H7 (cell line): ENCODE results near the gene GLCCI1. TPM values are rescaled to one million over a fixed set of nuclear protein-coding genes. Genes with fewer than 3 reads are reported as not detected.
"Not testable (repeated sequence)": the region's sequence is repeated elsewhere in the genome, so short reads cannot be mapped to it uniquely, and the experiment has no call there.

Source experiments
- DNase-seq: peaks from one replicate; pipeline ENCODE4 v3.0.0; 2012
- H3K27me3 ChIP-seq: 2 replicates; pipeline ENCODE4 v1.6.0; 2011; ENCODE audit warnings: mild to moderate bottlenecking, low read length; ENCODE audit not compliant: control insufficient read depth, insufficient read depth
- H3K36me3 ChIP-seq: replicated peaks from 2 replicates; pipeline ENCODE4 v1.5.1; 2011; ENCODE audit warnings: low read length; ENCODE audit not compliant: control insufficient read depth, insufficient read depth
- H3K4me3 ChIP-seq: 2 replicates; pipeline ENCODE4 v1.5.1; 2011; ENCODE audit warnings: low read depth, mild to moderate bottlenecking, control low read depth, low read length, moderate library complexity; ENCODE audit not compliant: insufficient read depth
- total RNA-seq: library from RNA; depleted of rRNA; stranded (reverse); fragments of >200 nt; shearing (Covaris generic); gene quantifications from 2 replicates; pipeline ENCODE4 v1.2.3, GENCODE V29; 2014

GLCCI1 gene
- total RNA-seq, 1 experiment from 2014 or later = 8.9 TPM

DNA sequence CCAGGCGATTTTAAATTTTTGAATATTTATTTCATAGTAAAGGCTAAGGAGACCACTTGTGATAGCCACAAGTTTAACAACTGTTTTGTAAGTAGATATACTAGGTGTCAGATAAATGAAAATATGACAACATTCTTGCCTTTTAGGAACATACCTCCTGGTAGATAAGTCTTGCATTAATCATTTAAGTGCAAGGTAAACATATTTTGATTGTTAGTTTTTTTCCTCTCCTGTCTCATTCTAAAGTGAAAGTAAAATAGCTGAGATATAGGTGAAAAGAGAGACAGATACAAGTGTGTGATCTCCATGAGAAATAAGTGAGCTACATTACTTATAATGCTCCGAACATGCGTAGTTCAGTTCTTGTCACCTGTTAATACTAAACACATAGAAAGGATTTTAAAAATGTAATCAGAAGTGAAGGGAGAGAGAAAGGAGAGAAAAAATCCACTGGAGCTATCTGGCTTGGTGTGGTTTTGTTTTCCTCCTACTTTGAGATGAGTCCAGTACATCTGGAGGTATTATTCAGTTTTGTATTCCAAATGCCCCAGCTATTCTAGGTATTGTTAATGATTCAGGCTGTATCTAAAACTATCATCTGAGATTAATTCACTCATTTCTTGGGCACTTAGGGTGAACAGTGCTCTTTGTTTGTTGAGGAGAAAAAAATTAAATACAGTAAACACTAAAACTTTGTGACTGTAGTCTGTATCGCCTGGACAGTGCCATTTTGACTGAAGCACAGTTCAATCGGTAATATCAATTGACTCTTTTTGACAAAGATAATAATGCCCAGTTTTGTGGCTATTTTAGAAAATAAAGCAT lies 21.2 kb downstream of the GLCCI1 start:
- DNase-seq = no peak
- H3K27me3 ChIP-seq = no peaks in the 10 kb centered on the region
- H3K4me3 ChIP-seq = no peak overlapping the region
- no peaks in the 10 kb centered on the region for H3K36me3 ChIP-seq

DNA sequence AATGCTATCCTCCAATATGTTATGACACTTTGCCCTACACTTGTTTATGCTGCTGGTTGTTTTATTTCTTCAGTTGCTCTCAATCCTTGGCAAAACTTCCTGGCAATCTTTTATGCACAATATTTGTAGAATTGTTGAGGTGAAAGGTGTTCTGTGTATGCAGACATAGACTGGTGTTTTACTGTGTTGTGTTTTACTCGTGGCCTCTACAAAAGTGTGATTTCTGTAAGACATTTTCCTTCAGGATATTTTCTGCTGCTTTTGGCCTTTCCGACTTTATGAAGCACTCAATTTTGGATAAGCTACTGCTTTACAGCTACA lies 21.8 kb downstream of the GLCCI1 start:
- DNase-seq = no peak
- Histone ChIP-seq H3K36me3 (no peaks in the 10 kb centered on the region), H3K27me3 (no peaks in the 10 kb centered on the region), H3K4me3 (no peak overlapping the region)

DNA sequence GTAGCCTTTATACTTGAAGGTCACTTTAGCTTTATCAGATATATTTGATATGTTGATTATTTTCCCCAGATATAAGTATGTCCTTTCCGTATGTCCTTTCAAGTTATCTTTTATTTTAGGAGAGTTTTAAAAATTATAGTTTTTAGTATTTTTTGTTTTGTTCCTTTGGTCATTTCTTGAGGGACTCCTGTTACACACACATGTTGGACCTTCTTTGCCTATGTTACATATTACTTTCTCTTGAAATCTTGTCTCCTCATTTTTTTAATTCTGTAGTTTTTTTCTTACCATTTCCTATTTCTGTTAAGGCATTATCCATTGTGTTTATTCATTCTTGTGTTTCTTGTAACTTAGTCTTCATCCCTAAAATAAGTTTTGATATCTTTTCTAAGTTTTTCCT lies 23.9 kb downstream of the GLCCI1 start:
- no peak overlapping the region for H3K4me3 ChIP-seq
- no peaks in the 10 kb centered on the region for H3K36me3 ChIP-seq
- H3K27me3 ChIP-seq = no peaks in the 10 kb centered on the region
- no peak for DNase-seq

DNA sequence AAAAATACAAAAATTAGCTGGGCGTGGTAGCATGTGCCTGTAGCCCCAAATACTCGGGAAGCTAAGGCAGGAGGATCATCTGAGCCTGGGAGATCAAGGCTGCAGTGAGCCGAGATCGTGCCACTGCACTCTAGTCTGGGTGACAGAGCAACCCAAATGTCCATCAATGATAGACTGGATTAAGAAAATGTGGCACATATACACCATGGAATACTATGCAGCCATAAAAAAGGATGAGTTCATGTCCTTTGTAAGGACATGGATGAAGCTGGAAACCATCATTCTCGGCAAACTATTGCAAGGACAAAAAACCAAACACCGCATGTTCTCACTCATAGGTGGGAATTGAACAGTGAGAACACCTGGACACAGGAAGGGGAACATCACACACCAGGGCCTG lies 26.8 kb downstream of the GLCCI1 start:
- DNase-seq, H3K4me3 ChIP-seq, H3K36me3 ChIP-seq, H3K27me3 ChIP-seq: not testable (repeated sequence)

DNA sequence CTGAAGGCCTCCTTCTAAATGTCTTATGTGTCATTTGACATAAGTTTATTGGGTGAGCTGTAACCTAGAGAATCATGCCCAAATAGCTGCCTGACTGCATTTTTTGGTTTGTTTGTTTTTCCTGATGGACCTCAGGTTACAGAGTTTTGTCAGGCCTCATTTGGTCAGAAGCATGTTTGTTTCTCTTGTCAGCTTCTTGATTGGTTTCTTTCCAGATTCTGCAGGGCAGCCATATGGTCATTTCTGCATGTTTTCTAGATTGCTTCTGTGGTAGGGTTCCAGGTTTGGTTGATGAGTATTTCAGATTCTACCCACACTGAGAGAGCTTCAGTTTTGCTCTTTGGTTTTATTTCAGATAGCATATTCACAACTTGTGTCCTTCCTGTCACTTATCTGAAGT lies 28.0 kb downstream of the GLCCI1 start:
- H3K27me3 ChIP-seq = no peaks in the 10 kb centered on the region
- no peak overlapping the region for H3K4me3 ChIP-seq
- no peaks in the 10 kb centered on the region for H3K36me3 ChIP-seq
- no peak for DNase-seq

DNA sequence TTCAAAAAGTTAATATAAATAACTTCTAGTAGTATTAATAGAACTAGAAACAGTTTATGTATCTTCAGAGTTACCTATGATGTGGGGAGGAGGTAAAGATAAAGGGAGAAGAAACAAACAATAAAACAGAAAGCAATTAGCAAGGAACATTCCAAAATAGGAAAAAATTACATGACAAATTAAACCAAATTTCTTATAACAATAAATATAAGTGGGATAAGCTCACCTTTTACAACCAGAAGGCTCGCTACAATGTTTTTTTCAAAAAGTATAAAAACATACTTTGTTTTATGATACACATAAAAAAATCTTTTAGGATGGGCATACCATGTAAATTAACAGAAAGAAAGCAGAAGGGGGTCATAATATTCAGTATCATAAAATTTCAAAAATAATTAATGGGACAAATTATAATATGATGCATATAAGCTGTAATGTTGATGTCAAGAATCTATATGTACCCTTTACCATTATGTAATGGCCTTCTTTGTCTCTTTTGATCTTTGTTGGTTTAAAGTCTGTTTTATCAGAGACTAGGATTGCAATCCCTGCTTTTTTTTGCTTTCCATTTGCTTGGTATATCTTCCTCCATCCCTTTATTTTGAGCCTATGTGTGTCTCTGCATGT lies 31.8 kb downstream of the GLCCI1 start:
- no peak for DNase-seq
- Histone ChIP-seq H3K27me3 (no peaks in the 10 kb centered on the region), H3K4me3 (no peak overlapping the region), H3K36me3 (no peaks in the 10 kb centered on the region)

DNA sequence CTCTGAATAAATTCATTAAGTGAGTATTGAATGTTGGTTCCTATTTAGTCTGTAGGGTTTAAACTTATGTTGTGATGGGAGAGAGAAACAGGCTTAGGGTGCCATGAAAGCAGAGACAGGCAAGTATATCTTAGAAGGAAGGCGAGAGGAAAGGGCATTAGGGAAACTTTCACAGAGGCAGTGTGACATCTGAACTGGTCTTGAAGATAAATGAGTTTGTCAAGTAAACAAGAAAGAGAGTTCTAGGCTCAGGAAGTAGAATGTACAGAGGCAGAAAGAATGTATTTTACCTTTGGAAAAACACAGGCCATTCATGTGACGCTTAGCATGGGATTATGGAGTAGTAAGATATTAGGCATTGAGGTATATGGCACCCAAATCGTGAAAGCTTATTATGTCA lies 34.5 kb downstream of the GLCCI1 start:
- Histone ChIP-seq H3K36me3 (no peaks in the 10 kb centered on the region; the same call in 1 of the 2 replicates), H3K27me3 (no peaks in the 10 kb centered on the region), H3K4me3 (no peak overlapping the region)
- no peak for DNase-seq

DNA sequence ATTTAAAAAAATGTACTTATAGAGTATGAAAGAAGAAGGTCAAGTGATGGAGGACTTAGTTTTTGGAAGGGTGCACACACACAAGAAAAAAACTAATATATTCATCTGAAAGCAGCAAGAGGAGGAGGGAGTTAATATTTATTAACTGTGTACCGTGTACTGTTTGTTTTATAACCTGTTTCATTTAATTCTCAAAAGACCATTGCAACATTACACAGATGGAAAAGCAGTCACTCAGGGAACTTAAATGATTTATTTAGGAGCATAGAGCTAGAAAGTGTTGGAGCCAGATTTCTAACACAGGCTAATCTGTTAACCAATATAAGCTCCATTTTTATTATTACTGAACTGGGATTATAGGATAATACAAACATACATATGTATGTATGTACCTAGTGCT lies 36.7 kb downstream of the GLCCI1 start:
- Histone ChIP-seq H3K4me3 (no peak overlapping the region), H3K36me3 (peaks cover 2% of the 10 kb centered on the region; the same call in 1 of the 2 replicates), H3K27me3 (no peaks in the 10 kb centered on the region)
- no peak for DNase-seq

DNA sequence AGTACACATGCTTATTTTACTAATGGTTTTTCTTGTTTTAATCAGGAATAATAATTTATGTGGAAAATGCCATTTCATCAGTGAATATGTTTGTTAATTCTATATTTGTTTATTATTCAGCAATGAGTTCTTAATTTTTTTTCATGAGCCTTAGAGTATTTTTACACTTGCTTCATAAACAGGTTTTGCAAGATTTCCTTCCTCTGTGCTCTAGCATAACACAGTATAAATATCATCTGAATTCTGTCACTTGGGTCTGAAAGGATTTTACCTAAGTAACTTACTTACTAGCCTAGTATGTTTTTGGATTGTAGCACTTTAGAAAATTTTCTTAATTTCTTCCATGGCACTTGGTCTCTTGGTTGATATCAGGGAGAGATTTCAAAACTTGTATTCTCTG lies 45.8 kb downstream of the GLCCI1 start:
- Histone ChIP-seq H3K27me3 (no peaks in the 10 kb centered on the region), H3K36me3 (0 out of 2 replicates have a peak, but pooled peaks cover under 1% of the 10 kb centered on the region), H3K4me3 (no peak overlapping the region)
- no peak for DNase-seq

DNA sequence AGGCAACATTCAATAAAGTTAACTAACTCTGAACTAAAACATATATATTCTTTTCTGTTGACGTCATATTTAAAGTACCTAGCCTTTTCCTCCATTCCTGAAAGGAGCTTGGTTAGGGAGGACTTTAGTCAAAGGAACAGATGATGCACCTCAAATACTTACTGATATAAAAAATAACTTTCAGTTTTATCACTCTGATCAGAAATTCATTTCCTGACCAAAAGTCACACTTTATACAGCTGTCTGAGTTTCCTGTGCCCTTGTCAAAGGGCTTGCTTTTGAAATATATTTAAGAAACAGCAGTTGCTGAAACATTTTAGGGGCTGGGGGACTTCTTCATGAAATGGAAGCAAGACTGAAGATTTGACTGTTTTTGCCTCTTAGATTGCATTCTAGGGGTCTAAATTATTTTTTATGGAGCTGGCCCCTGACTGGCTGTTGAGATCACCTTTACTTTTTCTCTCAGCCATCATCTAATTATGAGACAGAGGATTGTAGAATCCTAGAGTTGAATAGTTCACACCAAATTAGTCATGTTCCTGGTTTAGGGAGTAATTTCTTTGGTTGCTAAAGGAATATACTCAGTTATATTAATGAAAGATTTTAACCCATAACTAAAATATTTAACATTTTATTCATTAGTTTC lies 46.6 kb downstream of the GLCCI1 start:
- Histone ChIP-seq H3K36me3 (no peaks in the 10 kb centered on the region), H3K4me3 (no peak overlapping the region), H3K27me3 (no peaks in the 10 kb centered on the region)
- DNase-seq = no peak

DNA sequence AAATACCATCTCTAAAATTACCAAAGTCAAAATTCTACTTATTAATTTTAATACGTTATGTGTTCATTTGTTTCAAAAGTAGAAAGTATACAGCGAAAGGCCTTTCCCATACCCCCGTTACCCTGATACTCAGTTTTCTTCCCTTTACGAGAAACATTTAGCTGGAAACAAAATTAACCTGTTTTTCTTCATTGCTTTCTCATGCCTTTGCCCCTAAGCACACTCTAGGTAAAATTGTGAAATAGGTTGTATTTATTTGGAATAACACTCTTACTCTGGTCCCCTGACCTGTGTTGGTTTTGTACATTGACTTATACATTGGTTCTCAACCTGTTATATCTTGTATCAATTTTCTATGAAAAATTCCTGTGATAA lies 47.1 kb downstream of the GLCCI1 start:
- H3K4me3 ChIP-seq = no peak overlapping the region
- DNase-seq = no peak

DNA sequence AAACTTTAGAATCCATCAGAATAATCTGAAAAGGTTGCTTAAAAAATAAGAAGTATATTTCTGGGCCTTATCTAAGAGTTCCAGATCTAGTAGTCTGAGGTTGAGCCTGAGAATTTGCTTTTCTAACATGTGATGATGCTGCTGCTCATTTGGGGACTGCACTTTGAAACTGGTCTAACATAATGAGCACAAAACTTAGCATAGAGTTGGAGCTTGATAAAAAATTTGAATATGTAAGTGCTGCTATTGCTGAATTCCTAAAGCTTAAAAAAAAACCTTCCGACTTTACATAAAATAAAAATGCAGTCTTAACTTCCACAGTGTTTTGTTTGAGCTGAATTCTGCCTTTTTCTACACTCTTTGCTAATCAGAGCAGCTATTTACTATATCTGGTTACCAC lies 48.8 kb downstream of the GLCCI1 start:
- no peak for DNase-seq
- no peak overlapping the region for H3K4me3 ChIP-seq
- no peaks in the 10 kb centered on the region; the same call in 1 of the 2 replicates for H3K36me3 ChIP-seq
- H3K27me3 ChIP-seq = no peaks in the 10 kb centered on the region

More for the DNA sequence above, 47.1 kb downstream of the GLCCI1 start:
- Histone ChIP-seq H3K27me3 (no peaks in the 10 kb centered on the region), H3K36me3 (no peaks in the 10 kb centered on the region)

DNA sequence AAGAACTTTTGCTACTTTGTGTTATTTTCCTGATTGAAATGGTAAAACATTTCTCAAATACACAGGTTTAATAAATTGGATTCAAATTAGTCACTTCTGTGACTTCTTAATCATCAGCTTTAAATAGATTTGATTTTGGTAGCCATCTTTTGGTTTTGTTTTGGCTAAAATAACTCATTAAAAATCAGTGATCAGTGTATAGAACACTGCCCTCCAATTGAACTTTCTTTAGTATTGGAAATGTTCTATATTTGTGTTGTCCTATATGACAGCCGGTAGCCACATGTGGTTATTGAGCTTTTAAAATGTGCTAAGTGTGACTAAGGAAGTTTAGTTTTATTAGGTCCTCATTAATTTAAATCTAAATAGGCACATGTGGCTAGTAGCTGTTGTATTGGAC lies 50.4 kb downstream of the GLCCI1 start:
- H3K36me3 ChIP-seq = no peaks in the 10 kb centered on the region; the same call in 1 of the 2 replicates
- DNase-seq = no peak
- H3K4me3 ChIP-seq = no peak overlapping the region
- no peaks in the 10 kb centered on the region for H3K27me3 ChIP-seq

DNA sequence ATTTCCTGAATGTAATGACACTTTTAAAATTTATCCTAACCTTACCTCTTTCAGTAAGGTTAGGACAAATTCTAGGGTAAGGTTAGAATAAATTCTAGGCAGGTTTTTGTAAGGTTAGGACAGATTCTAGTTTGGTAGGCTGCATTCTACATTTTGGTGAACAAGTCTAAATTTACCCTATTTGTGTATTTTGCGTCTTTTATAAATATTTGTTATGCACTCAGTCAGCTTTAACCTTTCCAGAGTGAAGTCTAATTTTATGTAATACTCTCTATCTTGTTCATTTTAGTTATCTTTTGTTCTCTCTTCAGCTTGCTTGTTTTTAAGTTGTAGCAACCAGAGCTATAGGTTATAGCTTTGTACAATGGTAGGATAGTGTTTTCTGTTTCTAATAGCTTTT lies 54.0 kb downstream of the GLCCI1 start:
- no peak for DNase-seq
- Histone ChIP-seq H3K27me3 (no peaks in the 10 kb centered on the region), H3K4me3 (no peak overlapping the region), H3K36me3 (peaks cover 7% of the 10 kb centered on the region)

DNA sequence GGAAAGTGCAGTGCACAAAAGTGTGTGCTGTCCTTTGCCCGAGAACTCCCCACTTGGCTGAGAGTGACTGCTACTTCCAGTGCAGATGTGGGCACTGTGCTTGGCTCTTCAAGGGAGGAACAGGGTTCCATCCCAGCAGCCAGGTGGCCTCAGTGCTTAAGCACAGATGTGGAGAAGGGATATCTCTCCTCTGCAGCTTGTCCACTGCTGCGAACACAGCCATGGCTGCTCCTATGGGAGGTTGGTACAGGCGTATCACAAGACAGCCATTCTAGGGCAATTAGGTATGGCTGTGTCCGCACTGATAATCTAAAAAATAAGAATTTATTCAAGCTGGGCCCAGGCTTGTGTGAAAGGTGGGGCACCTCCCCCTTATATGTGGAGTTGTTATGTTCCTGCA lies 66.6 kb downstream of the GLCCI1 start:
- Histone ChIP-seq H3K27me3 (no peaks in the 10 kb centered on the region), H3K4me3 (no peak overlapping the region), H3K36me3 (no peaks in the 10 kb centered on the region; the same call in 1 of the 2 replicates)
- no peak for DNase-seq
